Sciatic nerve (tissue), 2 donors: ENCODE results near the gene PRKAG2. TPM values are rescaled to one million over a fixed set of nuclear protein-coding genes. Genes with fewer than 3 reads are reported as not detected.
"Not testable (repeated sequence)": the region's sequence is repeated elsewhere in the genome, so short reads cannot be mapped to it uniquely, and the experiment has no call there.

ENCODE experiments used
- ATAC-seq: fragments of 200-7000 bp; cut with Tn5 transposase; one replicate; pipeline ENCODE4 v1.9.1; 2020; ENCODE audit warnings: mild to moderate bottlenecking, moderate library complexity
- DNase-seq: peaks from one replicate; pipeline ENCODE4 v3.0.0-alpha.2; 2020; ENCODE audit warnings: low spot score
- intact Hi-C: fragments of 100-400 bp; cut with DNase I; formaldehyde crosslinking; loops from one replicate; pipeline ENCODE4 v1.14.2; 2022
- total RNA-seq: library from RNA; stranded (reverse); fragmentation: NEBNext Ultra II Directional; extraction: Animal tissue kit (Norgen Biotek cat#: 25700); gene quantifications from one replicate; pipeline ENCODE4 v1.2.1, GENCODE V29; 2021
- donor health status: DM: no; HTN: no; CAD: no.
- donor health status: DM: no; HTN: no; CAD: no.

PRKAG2 gene
- total RNA-seq, 1 donor from 2014 or later: 31.5 TPM

GRCh38 chr7:151889406-151890354, 12.8 kb upstream of the PRKAG2 start:
- ATAC-seq (no peak), DNase-seq (no peak)
- intact Hi-C loops: no loop called here

GRCh38 chr7:151888079-151889067, 11.5 kb upstream of the PRKAG2 start:
- ATAC-seq (no peak), DNase-seq (no peak)
- intact Hi-C loops: no loop called here

GRCh38 chr7:151886783-151887182, 9.9 kb upstream of the PRKAG2 start:
- ATAC-seq: no peak
- intact Hi-C loops: no loop called here
- DNase-seq: no peak

- intact Hi-C loops: no loop called here
Measured at GRCh38 chr7:151885202-151885580, 8.3 kb upstream of the PRKAG2 start.

GRCh38 chr7:151884312-151885201, 7.6 kb upstream of the PRKAG2 start:
- intact Hi-C loops: no loop called here
- ATAC-seq (no peak), DNase-seq (no peak)

More at GRCh38 chr7:151885202-151885580, 8.3 kb upstream of the PRKAG2 start:
- DNase-seq: no peak
- no peak for ATAC-seq

GRCh38 chr7:151883857-151884256, 6.9 kb upstream of the PRKAG2 start:
- intact Hi-C loops: no loop called here
- ATAC-seq (no peak), DNase-seq (no peak)

- ATAC-seq (no peak), DNase-seq (no peak)
- intact Hi-C loops: no loop called here
Measured at GRCh38 chr7:151882734-151883133, 5.8 kb upstream of the PRKAG2 start.

- intact Hi-C loops: no loop called here
- DNase-seq (no peak), ATAC-seq (no peak)
Measured at GRCh38 chr7:151880688-151881087, 3.8 kb upstream of the PRKAG2 start.

- ATAC-seq (no peak), DNase-seq (no peak)
- intact Hi-C loops: no loop called here
Measured at GRCh38 chr7:151877911-151878835, 1.3 kb upstream of the PRKAG2 start.

GRCh38 chr7:151875942-151876898, 695 bp downstream of the PRKAG2 start:
- intact Hi-C loops: no loop called here
- DNase-seq (peak; percentile 90), ATAC-seq (peak; percentile 87)

GRCh38 chr7:151874479-151874878, 2.4 kb downstream of the PRKAG2 start:
- intact Hi-C loops, DNase-seq, ATAC-seq: not testable (repeated sequence)

GRCh38 chr7:151873402-151873965, 3.4 kb downstream of the PRKAG2 start:
- intact Hi-C loops: no loop called here
- DNase-seq (no peak), ATAC-seq (no peak)

GRCh38 chr7:151872531-151873401, 4.1 kb downstream of the PRKAG2 start:
- ATAC-seq (no peak), DNase-seq (no peak)
- intact Hi-C loops: no loop called here

- ATAC-seq (no peak), DNase-seq (no peak)
- intact Hi-C loops: no loop called here
Measured at GRCh38 chr7:151871904-151872303, 5.0 kb downstream of the PRKAG2 start.

GRCh38 chr7:151871189-151871735, 5.7 kb downstream of the PRKAG2 start:
- intact Hi-C loops: no loop called here
- DNase-seq: no peak
- ATAC-seq: no peak
